Activated CD8-positive, alpha-beta memory T cell treated with anti-CD3 and anti-CD28 coated beads, Interleukin-2, amount 50 U/mL, for 4 hours (primary cell): ENCODE data around the gene TEX54.

Experiments
- DNase-seq: peaks from one replicate; pipeline ENCODE4 v3.0.0-alpha.2; 2020

The TEX54 gene

DNA sequence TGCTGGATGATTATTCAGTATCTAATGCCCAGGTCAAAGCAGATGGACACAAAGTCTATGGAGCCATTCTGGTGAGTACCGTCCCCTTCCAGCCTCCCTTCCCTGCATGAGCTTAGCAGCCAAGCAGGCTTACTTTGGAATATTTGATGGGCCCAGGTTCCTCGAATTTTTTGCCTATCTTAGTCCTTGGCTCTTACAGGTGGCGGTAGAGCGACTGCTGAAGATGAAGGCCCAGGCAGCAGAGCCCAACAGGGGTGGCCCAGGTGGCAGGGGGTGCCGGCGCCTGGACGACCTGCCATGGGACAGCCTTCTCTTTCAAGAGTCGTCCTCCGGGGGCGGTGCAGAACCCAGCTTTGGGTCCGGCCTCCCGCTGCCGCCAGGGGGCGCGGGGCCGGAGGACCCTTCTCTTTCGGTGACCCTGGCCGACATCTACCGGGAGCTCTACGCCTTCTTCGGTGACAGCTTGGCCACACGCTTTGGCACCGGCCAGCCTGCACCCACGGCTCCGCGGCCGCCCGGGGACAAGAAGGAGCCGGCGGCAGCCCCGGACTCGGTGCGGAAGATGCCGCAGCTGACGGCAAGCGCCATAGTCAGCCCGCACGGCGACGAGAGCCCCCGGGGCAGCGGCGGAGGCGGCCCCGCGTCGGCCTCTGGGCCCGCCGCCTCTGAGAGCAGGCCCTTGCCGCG, 46.2 kb downstream of the TEX54 start:
- peak; percentile 83 for DNase-seq

- DNase-seq, result no peak
These were observed 49.9 kb downstream of the TEX54 start for GRCh38 chr11:62782753-62783152.
